SIG-M5 (cell line): ENCODE data around the gene CDT1.
"Not testable (repeated sequence)": the region's sequence is repeated elsewhere in the genome, so short reads cannot be mapped to it uniquely, and the experiment has no call there.

Source experiments
- DNase-seq: peaks from one replicate; lab custom pipeline; 2025; lab: John Stamatoyannopoulos, UW

The CDT1 gene

GRCh38 chr16:88816736-88817535 is 13.3 kb downstream of the CDT1 start:
- DNase-seq = no peak

- no peak for DNase-seq
Measured at GRCh38 chr16:88817785-88818574, 14.4 kb downstream of the CDT1 start.

GRCh38 chr16:88818575-88818874 is 14.9 kb downstream of the CDT1 start:
- no peak for DNase-seq

DNA sequence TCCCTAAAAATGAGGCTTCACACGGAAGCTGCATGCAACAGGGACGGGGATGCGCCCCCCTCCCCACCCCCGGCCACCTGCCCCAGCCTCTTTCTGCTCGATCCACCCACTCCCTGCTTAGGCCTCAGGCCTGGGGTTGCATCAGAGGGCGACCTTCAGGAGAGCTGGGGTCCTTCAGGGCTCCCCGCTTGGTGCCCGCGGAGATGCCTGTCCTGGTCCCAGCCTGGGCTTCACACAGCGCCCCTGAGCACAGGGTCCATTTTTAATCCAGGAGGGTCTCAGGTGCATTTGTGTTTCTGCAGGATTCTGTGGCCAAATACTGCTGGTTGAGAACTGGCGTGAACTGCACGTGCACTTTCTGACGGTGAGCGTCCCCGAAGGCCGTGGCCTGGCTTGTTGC is 15.5 kb downstream of the CDT1 start:
- DNase-seq = no peak

DNA sequence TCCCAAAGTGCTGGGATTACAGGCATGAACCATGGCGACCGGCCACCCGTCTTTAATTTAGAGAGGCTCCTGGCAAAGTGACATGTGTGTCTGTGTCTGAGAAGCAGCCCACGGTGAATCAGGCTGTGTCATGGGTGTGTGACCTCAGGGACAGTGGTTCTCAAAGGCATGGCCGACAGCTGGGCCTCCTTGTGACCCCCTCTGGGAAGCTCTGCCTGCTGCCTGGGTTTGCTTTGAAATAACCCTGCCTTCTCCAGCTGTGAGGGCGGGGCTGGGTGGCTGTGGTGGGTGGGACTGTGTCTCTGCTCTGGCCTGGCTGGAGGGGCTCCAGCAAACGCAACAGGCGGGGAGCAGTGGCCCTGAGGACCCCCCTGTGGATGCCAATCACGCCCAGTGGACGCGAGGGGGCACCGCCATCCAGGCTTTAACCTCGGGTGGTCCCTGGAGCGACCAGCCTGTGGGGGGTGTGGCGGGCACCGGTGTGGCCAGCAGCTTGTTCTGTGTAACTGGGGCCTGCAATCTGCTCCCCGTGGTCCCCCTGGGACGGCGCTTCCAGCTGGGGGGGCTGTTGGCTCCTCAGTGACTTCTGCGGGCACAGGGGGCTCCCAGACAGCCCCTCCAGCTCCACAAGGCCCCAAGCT is 16.9 kb downstream of the CDT1 start:
- DNase-seq = no peak

DNA sequence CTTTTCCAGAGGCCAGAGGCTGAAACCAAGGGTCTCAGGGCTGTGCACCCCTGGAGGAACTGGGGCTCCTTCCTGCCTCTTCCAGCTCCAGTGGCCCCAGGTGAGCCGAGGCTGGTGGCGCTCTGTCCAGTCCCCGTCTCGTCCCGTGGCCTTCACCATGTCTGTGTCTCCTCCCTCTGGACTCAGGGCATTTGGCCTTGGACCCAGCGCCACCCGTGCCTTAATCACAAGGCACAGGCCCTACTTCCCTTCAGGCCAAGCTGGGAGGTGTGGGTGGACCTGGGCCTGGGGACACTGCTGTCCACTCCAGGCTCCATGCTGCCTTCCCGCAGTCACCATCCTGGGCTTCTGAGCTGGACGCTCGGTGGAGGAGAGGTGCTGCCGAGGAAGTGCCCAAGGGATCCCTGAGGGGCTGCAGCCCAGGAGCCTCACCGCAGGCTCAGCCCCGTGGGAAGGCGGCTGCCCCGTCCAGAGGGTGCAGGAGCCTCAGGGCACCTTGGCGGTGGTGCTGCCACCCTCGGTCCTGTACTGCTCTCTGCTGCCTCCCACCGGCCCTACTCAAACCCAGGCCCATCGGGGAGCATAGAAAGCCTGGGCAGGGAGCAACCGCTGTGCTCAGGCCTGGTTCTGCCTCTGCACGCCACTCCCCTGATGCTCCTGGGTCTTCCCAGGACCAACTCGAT is 17.7 kb downstream of the CDT1 start:
- no peak for DNase-seq

DNA sequence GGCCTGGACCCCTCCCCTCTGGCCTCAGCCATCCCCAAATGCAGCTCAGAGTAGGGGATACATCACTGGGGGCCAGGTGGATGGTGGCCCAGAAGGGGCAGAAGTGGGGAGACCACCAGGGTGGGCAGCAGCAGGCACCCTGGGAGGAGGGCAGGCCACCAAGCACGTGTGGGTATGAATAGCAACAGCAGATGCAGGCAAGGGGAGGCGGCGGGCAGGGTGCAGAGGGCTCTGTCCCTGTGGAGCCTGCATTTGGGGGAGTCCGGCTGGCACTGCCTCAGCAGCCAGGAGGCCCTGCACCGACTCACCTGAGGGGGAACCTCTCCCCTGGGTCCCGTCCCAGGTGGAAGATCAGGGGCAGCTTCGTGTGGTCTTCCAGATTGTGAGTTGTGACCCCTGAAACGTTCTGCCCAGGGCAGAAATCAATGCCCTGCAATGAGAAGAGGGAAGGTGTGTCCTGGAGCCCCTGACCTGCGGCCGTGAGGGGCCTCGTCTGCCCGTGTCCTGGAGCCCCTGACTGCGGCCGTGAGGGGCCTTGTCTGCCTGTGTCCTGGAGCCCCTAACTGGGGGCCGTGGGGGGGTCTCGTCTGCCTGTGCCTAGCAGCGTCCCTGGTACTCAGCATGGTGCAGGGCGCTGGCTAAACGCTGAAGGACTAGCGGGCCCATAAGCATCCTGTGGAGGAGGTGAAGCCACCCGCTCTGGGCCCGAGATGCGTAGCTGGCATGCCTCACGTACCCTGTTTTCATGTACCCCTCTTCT is 18.9 kb downstream of the CDT1 start:
- DNase-seq = no peak

GRCh38 chr16:88823646-88824045 is 20.1 kb downstream of the CDT1 start:
- DNase-seq = not testable (repeated sequence)

DNA sequence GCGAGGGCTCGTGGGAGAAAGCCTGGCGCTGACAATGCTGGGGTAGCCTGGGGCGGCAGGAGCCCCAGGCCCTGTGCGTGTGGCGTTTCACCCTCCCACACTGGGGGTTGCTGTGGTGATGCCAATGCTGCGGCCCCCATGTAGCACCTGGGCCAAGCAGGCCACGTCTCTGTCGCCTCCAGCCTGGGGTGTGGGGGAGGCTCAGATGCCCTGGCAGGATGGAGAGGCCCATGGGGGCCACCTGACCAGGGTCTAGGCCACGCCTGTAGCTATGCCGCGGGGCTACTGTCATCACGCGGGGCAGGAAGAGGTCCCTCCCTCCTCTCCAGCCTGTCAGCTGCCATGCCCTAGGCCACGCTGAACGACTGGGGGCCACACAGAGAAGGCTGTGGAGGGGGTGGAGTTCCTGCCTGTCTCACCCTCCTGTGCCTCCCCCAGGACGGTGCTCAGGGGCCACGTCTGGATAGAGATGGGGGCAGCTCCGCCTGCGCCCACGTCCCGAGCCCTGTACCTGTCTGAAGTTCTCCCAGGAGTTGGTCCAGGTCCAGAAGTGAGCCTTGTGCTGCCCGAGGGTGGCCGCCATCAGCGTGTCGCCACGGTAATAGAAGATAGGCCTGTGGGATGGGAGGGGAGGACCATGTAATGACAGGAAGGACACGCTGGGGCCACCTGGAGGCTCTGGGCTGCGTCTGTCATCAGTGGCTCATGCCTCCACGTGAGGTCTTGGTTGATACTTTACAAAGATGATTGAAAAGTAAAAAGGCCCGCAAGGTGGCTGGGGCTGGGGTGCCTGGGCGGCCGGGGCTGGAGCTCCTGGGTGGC is 20.9 kb downstream of the CDT1 start:
- no peak for DNase-seq

GRCh38 chr16:88825146-88825545 is 21.6 kb downstream of the CDT1 start:
- no peak for DNase-seq

DNA sequence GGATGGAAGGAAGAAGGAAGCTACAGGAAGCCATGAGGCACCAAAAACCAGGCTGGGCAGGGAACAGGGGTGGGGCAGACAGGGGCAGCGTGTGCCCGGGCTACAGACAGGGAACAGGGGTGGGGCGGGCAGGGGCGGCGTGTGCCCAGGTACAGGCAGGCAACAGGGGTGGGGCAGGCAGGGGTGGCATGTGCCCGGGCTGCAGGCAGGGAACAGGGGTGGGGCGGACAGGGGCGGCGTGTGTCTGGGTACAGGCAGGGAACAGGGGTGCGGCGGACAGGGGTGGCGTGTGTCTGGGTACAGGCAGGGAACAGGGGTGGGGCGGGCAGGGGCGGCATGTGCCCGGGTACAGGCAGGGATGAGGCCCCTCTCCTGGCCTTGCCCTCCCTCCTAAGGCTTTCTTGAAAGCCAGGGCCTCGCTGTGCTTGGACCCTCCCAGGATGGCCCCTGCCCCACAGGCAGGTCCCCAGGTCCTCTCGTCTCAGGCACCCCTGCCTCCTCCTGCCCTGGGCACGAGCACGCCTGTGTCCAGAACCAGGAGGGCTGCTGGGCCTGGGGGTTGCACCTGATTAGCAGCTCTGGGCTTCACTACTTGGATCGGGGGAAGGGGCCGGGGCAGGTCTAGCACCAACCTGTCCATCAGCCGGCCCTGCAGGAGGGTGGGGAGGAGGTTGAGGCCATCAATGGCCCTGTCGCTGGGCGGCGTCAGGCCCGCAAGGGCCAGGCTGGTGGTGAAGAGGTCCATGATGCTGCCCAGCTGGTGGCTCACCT is 22.7 kb downstream of the CDT1 start:
- DNase-seq = no peak

- DNase-seq = no peak
Measured at GRCh38 chr16:88827727-88828126, 24.1 kb downstream of the CDT1 start.

- DNase-seq = no peak
Measured at GRCh38 chr16:88828711-88829110, 25.1 kb downstream of the CDT1 start.

DNA sequence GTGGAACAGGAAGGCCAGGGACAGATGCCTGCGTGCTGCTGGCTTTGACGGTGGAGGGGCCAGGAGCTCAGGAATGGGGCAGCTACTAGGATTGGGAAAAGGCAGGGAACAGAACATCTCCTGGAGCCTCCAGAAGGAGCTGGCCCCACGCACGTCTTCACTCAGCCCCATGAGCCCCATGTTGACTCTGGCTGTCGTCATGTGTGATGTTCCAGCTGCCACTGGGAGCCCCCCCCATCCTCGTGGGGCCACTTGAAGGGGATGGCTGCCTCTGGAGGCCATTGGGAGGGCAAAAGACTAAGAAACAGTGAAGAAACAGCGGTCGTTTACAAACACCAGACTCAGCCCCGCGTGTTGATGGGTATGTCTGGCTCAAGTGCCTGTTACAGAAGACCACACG is 26.7 kb downstream of the CDT1 start:
- DNase-seq = no peak

DNA sequence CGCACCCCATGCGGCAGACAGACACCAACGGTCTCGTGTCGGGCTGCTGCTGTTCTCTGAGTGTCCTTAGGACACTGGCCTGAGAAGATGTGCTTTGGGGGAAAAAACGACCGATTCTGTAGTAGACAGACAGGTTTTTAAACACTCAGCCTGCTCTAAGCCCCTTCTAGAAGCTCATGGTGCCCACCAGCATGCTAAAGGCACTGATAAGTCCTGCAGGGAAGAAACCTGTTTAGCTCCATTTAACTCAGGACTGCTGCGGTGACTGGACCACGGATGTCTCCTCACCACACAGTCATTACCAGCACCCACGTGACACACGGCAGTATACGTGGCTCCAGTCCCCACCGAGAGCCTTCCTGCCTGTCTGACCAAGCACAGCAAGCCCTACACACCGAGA is 27.2 kb downstream of the CDT1 start:
- no peak for DNase-seq

DNA sequence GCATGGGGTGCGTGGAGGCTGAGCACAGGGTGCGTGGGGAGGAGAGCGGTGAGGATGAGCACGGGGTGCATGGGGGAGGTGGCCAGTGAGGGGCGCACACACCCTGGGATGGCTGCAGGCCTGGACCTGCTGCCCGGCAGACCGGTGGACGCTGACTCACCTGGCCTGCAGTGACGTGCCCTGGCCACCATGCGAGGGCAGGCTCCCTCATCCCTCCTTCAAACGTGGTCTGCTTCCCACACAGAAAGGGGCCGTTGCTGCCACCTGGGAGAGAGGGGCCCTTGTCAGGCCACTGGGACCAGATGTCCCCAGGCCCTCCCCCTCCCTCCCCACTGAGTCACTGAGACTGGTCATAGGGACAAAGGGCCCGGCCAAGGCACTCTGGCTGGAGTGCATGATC is 28.2 kb downstream of the CDT1 start:
- no peak for DNase-seq

DNA sequence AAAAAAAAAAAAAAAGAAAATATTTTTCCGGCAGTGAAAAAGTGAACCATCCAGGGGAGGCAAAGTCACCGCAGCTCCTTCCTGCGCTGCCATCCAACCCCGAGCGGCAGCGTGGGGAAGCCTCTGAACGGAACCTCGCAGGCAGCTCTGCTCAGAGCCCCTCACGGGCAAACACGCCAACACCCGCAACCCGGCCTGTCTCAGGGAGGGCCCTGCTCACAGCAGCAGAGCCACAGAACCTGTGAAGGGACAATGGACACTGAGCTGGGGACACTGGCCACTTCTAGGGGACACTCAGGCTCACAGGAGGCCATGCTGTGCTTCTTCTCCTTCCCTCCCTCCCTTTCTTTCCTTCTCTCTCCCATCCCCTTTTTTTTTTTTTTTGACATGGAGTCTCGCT is 29.5 kb downstream of the CDT1 start:
- no peak for DNase-seq

GRCh38 chr16:88834670-88835069 is 31.1 kb downstream of the CDT1 start:
- DNase-seq = no peak

- no peak for DNase-seq
Measured at GRCh38 chr16:88835383-88835782, 31.8 kb downstream of the CDT1 start.

DNA sequence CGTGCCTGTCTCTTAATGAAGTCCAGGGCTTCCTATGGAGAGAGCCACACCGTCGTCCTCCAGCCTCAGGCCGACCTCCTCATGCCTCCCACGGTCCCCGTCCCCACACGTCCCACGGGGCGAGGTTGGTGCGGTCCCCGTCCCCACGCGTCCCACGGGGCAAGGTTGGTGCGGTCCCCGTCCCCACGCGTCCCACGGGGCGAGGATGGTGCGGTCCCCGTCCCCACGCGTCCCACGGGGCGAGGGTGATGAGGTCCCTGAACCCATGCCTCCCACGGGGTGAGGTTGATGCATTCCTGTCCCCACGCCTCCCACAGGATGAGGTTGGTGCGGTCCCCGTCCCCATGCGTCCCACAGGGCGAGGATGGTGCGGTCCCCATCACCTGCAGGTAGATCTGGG is 32.2 kb downstream of the CDT1 start:
- DNase-seq = no peak
